Ishikawa (cell line): ENCODE measurements around the gene RNF169.

ENCODE experiments used
- CREB1 ChIP-seq: IDR thresholded peaks from 2 replicates; pipeline ENCODE4 v1.6.1; 2012; ENCODE audit warnings: low read depth
- EP300 ChIP-seq: IDR thresholded peaks from 2 replicates; pipeline ENCODE4 v1.6.1; 2012; ENCODE audit warnings: borderline replicate concordance
- TEAD4 ChIP-seq: IDR thresholded peaks from 2 replicates; pipeline ENCODE4 v1.6.1; 2012
- YY1 ChIP-seq: IDR thresholded peaks from 2 replicates; pipeline ENCODE4 v1.6.1; 2012; ENCODE audit warnings: low read depth
- TF ChIP-seq, protein P1 (sequence below): IDR thresholded peaks from 2 replicates; pipeline ENCODE4 v1.6.1; 2012

DNA sequence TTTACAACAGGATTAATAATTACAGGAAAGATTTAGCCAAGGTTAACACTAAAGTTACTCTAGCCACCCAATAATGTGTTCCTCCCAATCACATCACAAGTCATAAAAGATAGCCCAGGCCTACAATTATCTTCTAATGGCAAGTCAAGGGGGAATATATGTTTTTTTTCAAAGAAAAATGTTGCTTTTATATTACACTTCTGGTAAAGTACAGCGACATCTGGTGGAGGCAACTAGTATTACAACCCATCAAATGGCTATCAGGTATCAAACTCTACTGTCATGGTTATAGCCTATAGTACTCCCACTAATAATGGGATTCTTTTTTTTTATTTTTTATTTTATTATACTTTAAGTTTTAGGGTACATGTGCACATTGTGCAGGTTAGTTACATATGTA, 128.5 kb downstream of the RNF169 start:
- TF ChIP-seq YY1, result no peak
- TF ChIP-seq, protein P1, sequence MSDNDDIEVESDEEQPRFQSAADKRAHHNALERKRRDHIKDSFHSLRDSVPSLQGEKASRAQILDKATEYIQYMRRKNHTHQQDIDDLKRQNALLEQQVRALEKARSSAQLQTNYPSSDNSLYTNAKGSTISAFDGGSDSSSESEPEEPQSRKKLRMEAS, result no peak
- TF ChIP-seq TEAD4, result no peak
- no peak for TF ChIP-seq EP300
- TF ChIP-seq CREB1, result no peak
